Aorta (tissue), 5 donors: Measurements from ENCODE around the gene GNB1. TPM values are rescaled to one million over a fixed set of nuclear protein-coding genes. Genes with fewer than 3 reads are reported as not detected.
A peak's percentile ranks its signal among the peaks of the same experiment; 100 is the strongest.

Experiments
- ATAC-seq: fragments of 200-7000 bp; cut with Tn5 transposase; one replicate; pipeline ENCODE4 v1.9.1; 2022; ENCODE audit warnings: moderate library complexity; ENCODE audit not compliant: low FRiP score
- DNase-seq, 2 donors: peaks; one replicate each; pipeline ENCODE4 v3.0.0-alpha.2; 2020
- H3K27ac ChIP-seq, 2 donors: one replicate each; pipeline ENCODE4 v1.5.1; 2013; ENCODE audit warnings: low read length in 2 of 2, mild to moderate bottlenecking in 2 of 2, moderate library complexity in 2 of 2, control low read depth in 1 of 2, inconsistent platforms in 1 of 2, low read depth in 1 of 2
- H3K27me3 ChIP-seq, 2 donors: one replicate each; pipeline ENCODE4 v1.6.1; 2013; ENCODE audit warnings: control low read depth in 1 of 2, low read length in 1 of 2, mild to moderate bottlenecking in 1 of 2, moderate library complexity in 1 of 2; ENCODE audit not compliant: insufficient read depth in 2 of 2, control insufficient read depth in 1 of 2
- H3K36me3 ChIP-seq, 2 donors: one replicate each; pipeline ENCODE4 v1.6.1; 2013; ENCODE audit warnings: control low read depth in 1 of 2, low read length in 1 of 2, mild to moderate bottlenecking in 1 of 2; ENCODE audit not compliant: insufficient read depth in 2 of 2, control insufficient read depth in 1 of 2
- H3K4me1 ChIP-seq, 2 donors: one replicate each; pipeline ENCODE4 v1.6.1; 2013; ENCODE audit warnings: low read length in 2 of 2, control low read depth in 1 of 2, mild to moderate bottlenecking in 1 of 2, moderate library complexity in 1 of 2; ENCODE audit not compliant: insufficient read depth in 2 of 2, control insufficient read depth in 1 of 2
- H3K4me3 ChIP-seq, 2 donors: one replicate each; pipeline ENCODE4 v1.5.1; 2013; ENCODE audit warnings: low read length in 2 of 2, control low read depth in 1 of 2, mild to moderate bottlenecking in 1 of 2
- H3K9me3 ChIP-seq: one replicate; pipeline ENCODE4 v1.6.1; 2013; ENCODE audit warnings: mild to moderate bottlenecking, low read length; ENCODE audit not compliant: control insufficient read depth
- WGBS, 2 donors: extraction: QIAGEN DNeasy Blood & Tissue Kit; methylation state at CpG; one replicate each; pipeline ENCODE4 v1.1.7; 2013; 5-methylcytosine and 5-hydroxymethylcytosine counted together
- intact Hi-C, 2 donors: fragments of 100-400 bp; cut with DNase I; formaldehyde crosslinking; loops; one replicate each; pipeline versions ENCODE4 v1.14.2 to v1.15.0; 2022
- polyA plus RNA-seq, 2 donors: library from polyadenylated mRNA; stranded (reverse); fragments of 200-250 nt; gene quantifications; one replicate each; pipeline ENCODE4 v1.2.3, GENCODE V29; 2013
- total RNA-seq, 2 donors: library from RNA; stranded (reverse); fragmentation: NEBNext Ultra II Directional; extraction: Animal tissue kit (Norgen Biotek cat#: 25700); gene quantifications; one replicate each; pipeline ENCODE4 v1.2.1, GENCODE V29; 2021
- donor health status: healthy with polysubstance abuse.
- donor health status: Bipolar disorder and iron deficiency.
- donor health status: DM: no; HTN: no; CAD: no.
- donor health status: DM: no; HTN: no; CAD: no.
- donor health status: DM: yes; HTN: yes; CAD: no.

GNB1 gene
- total and polyA plus RNA-seq, 4 donors: 142 to 312 (median 248) TPM

GRCh38 chr1:1894354-1895059 is 3.6 kb upstream of the GNB1 start:
- Histone ChIP-seq H3K27me3 (no peaks in the 10 kb centered on the region), H3K4me1 (no peaks in the 10 kb centered on the region), H3K36me3 (no peaks in the 10 kb centered on the region), H3K27ac (no peak overlapping the region), H3K4me3 (no peak overlapping the region), H3K9me3 (no peaks in the 10 kb centered on the region)
- 6 to 9% methylated on average over 14 of the region's 14 CpGs for WGBS, 2 donors
- DNase-seq: peak in 1 of 2 donors; percentile 77
- intact Hi-C loops: loop anchor here in 1 of 2 donors (5.0 kb wide), 1 partner anchor 112 kb away; no protein-coding TSS in a partner anchor
- no peak for ATAC-seq

GRCh38 chr1:1893997-1894353 is 3.1 kb upstream of the GNB1 start:
- Histone ChIP-seq H3K9me3 (no peaks in the 10 kb centered on the region), H3K4me1 (no peaks in the 10 kb centered on the region), H3K27me3 (no peaks in the 10 kb centered on the region), H3K27ac (no peak overlapping the region), H3K36me3 (no peaks in the 10 kb centered on the region), H3K4me3 (no peak overlapping the region)
- ATAC-seq (no peak), DNase-seq (no peak)
- WGBS, 2 donors: 87 to 91% methylated on average over 2 of the region's 2 CpGs
- intact Hi-C loops: loop anchor here in 1 of 2 donors (5.0 kb wide), 1 partner anchor 112 kb away; no protein-coding TSS in a partner anchor

GRCh38 chr1:1893291-1893985 is 2.6 kb upstream of the GNB1 start:
- ATAC-seq (no peak), DNase-seq (no peak)
- Histone ChIP-seq H3K4me3 (no peak overlapping the region), H3K27me3 (no peaks in the 10 kb centered on the region), H3K4me1 (no peaks in the 10 kb centered on the region), H3K9me3 (no peaks in the 10 kb centered on the region), H3K27ac (no peak overlapping the region), H3K36me3 (no peaks in the 10 kb centered on the region)
- intact Hi-C loops: loop anchor here in 1 of 2 donors (5.0 kb wide), 1 partner anchor 111 kb away; no protein-coding TSS in a partner anchor
- WGBS, 2 donors: 88% methylated on average over 19 of the region's 19 CpGs

GRCh38 chr1:1892763-1893120 is 1.9 kb upstream of the GNB1 start:
- intact Hi-C loops: loop anchor here in 1 of 2 donors (5.0 kb wide), 1 partner anchor 110 kb away; no protein-coding TSS in a partner anchor
- H3K9me3 ChIP-seq: no peaks in the 10 kb centered on the region
- H3K36me3 ChIP-seq: no peaks in the 10 kb centered on the region
- H3K4me3 ChIP-seq: no peak overlapping the region
- no peak for ATAC-seq
- no peaks in the 10 kb centered on the region for H3K27me3 ChIP-seq
- DNase-seq: no peak
- no peaks in the 10 kb centered on the region for H3K4me1 ChIP-seq
- H3K27ac ChIP-seq: no peak overlapping the region
- WGBS, 2 donors: 60 to 67% methylated on average over 7 of the region's 7 CpGs

- H3K27ac ChIP-seq: peak overlapping the region in 1 of 2 donors; percentile 85
- WGBS, 2 donors: 26 to 29% methylated on average over 21 of the region's 21 CpGs
- ATAC-seq: no peak
- no peaks in the 10 kb centered on the region for H3K36me3 ChIP-seq
- DNase-seq: no peak
- intact Hi-C loops: loop anchor here in 1 of 2 donors (5.0 kb wide), 1 partner anchor 110 kb away; no protein-coding TSS in a partner anchor
- no peaks in the 10 kb centered on the region for H3K9me3 ChIP-seq
- H3K4me3 ChIP-seq: peak overlapping the region; percentile 45 to 91
- no peaks in the 10 kb centered on the region for H3K4me1 ChIP-seq
- no peaks in the 10 kb centered on the region for H3K27me3 ChIP-seq
Measured at GRCh38 chr1:1892079-1892762, 1.3 kb upstream of the GNB1 start.

- Histone ChIP-seq H3K36me3 (no peaks in the 10 kb centered on the region), H3K4me1 (no peaks in the 10 kb centered on the region), H3K9me3 (no peaks in the 10 kb centered on the region), H3K4me3 (peak overlapping the region; percentile 91 to 99), H3K27ac (peak overlapping the region; percentile 65 to 85), H3K27me3 (no peaks in the 10 kb centered on the region)
- WGBS, 2 donors: 1% methylated on average over 46 to 59 of the region's 59 CpGs
- intact Hi-C loops: loop anchor here in 1 of 2 donors (5.0 kb wide), 1 partner anchor 109 kb away; no protein-coding TSS in a partner anchor
- DNase-seq: peak; percentile 85 to 95
- ATAC-seq: peak; percentile 88
Measured at GRCh38 chr1:1891349-1892078, 627 bp upstream of the GNB1 start.

- DNase-seq: peak; percentile 87 to 88
- Histone ChIP-seq H3K27ac (peak overlapping the region; percentile 63 to 95), H3K4me1 (no peaks in the 10 kb centered on the region), H3K9me3 (no peaks in the 10 kb centered on the region), H3K4me3 (peak overlapping the region; percentile 97 to 99), H3K36me3 (no peaks in the 10 kb centered on the region), H3K27me3 (no peaks in the 10 kb centered on the region)
- no peak for ATAC-seq
- 0% methylated on average over 36 to 88 of the region's 88 CpGs for WGBS, 2 donors
- intact Hi-C loops: loop anchor here (5.0 to 10.0 kb wide), 2 partner anchors 75 to 108 kb away; no protein-coding TSS in a partner anchor
Measured at GRCh38 chr1:1889847-1890505, 911 bp downstream of the GNB1 start.
